HT1080 (cell line): Measurements from ENCODE around the gene EFCAB6. TPM values are rescaled to one million over a fixed set of nuclear protein-coding genes. Genes with fewer than 3 reads are reported as not detected.
A peak's percentile ranks its signal among the peaks of the same experiment; 100 is the strongest.

ENCODE experiments used
- DNase-seq: peaks from one replicate; pipeline ENCODE4 v3.0.0-alpha.2; 2015; ENCODE audit warnings: low read depth
- total RNA-seq: library from RNA; depleted of rRNA; stranded (reverse); fragments of >200 nt; shearing (Covaris generic); gene quantifications from 2 replicates; pipeline ENCODE4 v1.2.3, GENCODE V29; 2014

EFCAB6 gene
- total RNA-seq, 1 experiment from 2014 or later: not detected

DNA sequence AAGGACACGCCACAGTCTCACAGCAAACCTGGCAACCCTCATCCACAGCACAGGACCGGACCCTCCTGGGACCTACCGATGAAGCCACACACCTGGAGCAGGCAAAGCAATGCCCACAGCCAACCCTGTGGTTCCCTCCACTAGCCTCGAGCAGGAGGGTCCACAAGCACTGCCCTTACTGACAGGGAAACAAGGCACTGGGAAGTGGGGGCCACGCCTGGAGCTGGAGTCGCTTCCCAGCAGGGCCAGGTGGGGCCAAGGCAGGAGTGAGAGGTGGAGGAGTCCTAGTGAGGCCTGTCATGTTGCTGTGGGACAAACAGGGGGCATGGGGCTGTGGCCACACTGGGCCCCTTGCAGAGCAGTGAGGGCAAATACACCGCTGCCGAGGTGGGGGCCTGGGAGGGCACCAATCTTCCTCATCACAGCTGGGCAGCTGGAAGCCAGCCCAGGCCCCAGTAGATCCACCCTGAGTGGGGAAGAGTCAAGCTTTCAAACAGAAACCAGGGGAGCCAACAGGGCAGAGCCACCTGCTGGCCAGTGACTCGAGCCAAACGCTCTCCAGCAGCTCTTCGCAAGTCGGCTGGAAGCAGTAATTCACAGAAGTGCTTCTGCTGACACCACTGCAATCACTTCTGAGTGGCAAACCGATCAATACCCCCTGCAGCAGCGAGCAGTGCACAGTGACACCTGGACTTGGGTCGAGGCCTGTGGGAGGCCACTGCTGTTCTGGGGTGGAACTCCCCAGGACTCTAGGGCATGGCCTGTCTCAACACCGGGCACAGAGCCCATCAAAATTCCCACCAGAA lies 36.5 kb upstream of the EFCAB6 start:
- no peak for DNase-seq

DNA sequence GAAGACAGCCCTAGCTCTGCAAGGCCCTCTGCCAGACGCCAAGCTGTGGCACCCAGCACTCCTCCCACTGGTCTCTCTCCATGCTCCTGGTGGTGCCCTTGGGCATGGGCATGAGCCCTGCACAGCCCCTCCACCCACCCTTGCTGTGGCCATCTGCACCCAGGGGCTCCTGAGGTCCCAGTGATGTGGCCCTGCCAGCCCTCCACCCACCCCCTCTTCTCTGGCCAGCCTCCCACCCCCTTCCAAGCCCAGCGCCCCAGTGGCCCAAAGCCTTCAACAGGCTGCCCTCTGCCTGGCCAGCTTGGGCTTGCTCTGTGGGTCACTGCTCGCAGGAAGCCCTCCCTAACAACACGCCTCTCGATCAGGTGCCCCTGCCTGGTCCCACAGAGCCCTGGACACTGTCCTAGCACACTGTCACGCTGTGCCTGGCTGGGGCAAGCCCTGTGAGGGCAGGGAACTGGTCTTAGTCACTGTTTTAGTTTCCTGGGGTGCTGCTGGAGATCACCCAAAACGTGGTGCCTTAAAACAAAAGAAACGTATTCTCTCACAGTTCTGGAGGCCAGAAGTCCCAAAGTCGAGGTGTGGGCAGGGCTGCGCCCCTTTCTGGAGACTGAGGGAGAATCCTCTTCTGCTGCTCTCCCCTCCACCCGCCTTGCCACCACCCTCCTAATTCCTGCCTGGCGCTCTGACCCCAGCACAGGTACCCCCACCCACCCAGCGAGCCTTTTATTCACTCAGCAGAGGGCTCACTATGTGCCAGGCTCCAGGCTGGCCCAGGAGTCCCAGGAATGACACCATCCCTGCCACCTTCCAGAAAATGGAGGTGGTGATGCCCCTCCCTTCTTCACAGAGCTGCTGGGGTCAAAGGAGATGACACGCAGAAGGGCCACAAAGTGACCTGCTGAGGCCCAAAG lies 35.5 kb upstream of the EFCAB6 start:
- no peak for DNase-seq

DNA sequence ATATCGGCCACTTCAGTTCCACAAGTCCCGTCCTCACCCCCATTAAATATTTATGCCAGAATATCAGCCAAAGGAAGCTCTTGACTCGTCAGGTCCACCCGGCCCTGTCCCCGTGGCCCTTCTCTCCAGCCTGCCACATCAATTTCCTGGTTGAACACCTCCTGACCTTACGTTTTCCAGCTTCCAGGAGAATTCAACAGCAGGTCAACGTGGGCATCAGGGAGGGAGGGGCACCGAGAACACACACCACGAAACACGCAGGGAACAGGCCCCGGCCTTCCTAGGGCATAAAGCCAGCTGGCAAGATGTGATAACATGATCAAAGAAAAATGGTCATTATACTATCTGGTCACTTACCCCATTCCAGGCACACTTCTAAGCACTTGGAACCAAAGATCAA lies 34.9 kb upstream of the EFCAB6 start:
- no peak for DNase-seq

DNA sequence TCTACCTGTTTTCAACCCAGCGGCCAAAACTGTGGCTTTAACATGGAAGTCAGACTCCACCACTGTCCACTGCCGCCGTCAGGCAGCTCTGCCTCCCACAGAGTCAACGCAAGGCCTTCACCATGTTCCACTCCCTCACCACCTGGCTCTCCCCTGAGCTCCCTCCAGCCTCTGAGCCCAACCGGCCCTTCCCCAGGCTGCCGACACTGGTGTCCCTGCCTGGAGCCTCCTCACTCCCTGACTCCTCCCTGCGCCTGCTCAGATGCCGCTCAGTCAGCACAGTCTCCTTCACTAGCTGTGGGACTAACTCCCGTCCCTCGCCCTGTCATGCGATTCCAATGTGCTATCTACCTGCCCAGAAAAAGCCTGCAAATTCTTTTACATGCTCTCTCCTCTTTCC lies 33.9 kb upstream of the EFCAB6 start:
- no peak for DNase-seq

DNA sequence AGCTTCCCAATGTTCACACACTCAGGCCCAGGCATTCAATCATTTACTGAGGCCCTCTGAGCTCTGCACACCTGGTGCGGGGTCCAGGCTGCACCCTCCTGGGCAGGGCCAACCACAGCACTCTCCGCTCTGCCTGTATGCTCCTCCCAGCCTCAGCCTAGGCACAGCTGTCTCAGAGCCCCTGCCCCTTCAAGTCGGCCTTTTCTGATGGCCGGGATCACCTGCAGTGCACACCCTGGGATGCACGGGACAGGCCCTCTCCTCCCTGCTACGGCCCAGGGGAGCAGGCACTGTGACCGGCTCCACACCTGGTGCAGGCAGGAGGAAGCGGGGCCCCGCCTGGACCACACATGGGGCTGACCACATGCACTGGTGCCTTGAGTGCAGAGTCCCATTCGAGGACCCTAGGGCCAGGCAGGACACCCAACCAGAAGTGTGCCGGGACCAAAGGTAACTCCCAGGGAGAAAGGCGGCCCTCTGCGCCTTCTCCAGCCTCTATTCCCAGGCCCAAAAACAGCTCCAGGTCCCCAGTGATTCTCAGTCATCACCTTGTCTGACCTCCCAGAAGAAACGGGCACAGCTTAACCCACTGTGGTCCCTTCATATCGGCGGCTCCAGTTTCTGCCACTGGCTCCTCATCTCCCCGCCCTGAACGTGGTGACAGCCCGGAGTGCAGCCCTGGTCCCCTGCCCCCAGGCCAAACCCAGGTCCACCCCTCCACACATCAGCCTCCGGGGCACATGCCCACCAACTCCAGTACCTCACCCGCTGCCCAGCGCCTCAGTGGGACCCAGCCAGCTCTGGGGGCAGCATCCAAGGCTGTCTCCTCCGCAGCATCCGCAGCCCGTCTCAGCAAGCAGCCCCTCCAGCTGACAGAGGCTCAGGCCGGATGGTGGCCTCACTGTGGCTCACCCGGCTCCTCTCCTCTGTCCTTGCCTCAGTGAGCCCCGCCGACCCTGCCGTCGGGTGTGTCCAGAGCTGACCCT lies 32.7 kb upstream of the EFCAB6 start:
- no peak for DNase-seq

DNA sequence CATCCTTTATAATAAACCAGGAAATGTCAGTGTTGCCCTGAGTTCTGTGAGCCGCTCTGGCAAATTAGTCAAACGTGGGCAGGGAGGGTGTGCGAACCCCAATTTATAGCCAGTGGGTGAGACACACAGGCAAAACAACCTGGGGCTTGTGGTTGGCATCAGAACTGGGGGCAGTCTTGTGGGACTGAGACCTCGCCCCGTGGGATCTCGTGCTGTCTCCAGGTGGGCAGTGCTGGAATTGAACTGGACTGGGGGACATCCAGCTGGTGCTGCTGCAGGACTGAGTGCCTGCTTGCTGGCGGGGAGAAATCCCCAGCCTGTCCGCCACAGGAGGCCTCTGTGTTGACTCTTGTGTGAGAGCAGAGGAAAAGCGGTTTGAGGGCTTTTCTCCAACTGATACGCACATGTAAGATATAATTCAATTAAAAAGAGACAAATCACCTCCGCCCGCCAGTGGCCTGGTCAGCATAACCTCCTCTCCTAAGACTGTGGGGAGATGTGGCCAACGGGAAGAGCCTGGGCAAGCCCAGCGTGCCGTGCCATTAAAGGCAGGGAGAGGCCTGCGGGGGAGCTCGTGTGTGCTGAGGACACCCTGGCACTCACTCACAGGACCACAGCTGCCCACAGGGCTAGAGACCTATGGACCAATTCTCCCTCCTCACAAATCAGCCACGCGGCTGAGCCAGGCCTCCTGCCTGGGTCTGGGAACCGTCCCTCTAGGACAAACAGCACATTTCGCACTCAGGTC lies 31.9 kb upstream of the EFCAB6 start:
- DNase-seq: no peak

DNA sequence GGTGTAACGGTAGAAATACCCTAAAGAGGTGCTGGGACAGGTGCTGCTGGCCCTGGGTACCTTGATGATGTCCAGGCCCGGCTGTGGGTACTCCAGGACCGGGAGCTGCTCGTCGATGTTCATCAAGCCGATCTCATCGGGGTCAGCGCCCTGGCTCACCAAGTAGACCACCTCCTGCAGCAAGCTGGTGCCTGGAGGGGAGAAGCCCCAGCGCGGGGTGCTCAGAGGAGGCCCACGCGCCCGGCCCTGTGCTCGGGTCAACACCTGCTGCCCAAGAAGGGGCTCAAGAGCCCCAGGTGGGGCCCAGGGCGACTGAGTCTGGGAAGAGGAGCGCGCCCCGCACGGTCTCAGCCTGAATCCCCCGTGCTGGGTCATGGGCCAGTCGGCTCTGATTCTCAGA lies 29.6 kb upstream of the EFCAB6 start:
- no peak for DNase-seq

DNA sequence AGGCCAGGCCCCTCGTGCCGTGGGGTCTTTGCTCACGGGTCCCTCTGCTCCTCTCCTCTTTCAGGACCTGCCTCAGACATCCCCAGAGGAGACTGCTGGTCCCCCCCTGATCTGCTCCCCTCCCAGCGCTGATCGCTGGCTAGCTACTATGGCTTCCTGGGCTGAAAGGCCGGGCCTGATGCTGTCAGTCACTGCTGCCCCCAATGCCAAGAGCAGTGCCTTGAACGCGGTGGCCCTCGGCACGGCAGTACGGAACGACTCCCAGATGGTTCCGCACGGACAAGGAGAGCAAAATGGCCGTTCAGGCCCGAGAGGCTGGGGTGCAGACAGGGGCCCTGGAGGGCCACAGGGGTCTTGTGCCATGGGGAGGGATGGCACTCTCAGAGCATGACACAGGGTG lies 28.7 kb upstream of the EFCAB6 start:
- DNase-seq: no peak

DNA sequence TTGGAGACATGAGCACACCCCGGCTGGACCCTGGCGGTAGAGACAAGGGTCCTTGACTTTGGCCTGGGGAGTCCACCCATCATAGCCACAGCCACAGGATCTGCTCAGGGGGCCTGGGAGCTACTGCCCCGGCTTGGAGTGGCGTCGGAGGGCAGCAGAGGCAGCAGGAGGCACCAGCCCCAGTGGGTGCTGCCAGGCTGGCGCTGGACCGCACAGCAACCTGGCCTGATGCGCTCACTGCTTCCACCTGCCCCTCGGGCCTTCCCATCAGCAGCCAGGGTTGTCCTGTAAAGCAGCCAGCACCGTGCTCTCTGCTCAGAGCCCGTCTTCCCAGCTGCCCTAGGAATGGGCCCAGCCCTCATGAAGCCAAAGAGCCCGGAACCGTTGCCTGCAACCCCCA lies 28.3 kb upstream of the EFCAB6 start:
- DNase-seq: no peak

DNA sequence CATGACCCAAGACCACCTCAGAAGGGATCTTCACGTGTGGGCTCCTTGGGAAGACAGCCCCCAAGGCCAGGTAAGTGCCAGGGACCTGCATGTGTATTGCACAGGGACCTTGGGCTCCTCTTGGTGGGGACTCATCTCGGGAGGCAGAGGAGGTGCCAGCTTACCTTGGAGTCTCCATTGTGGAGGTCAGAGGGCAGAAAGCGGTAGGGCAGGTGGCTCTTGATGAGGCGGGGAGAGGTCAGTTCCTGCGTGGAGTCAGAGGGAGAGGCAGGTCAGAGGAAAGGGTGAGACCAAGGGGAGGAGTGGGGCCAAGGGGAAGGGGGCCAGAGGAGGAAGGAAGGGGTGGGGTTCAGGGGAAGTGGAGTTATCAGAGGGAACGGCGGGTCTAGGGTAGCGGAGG lies 27.7 kb upstream of the EFCAB6 start:
- no peak for DNase-seq

DNA sequence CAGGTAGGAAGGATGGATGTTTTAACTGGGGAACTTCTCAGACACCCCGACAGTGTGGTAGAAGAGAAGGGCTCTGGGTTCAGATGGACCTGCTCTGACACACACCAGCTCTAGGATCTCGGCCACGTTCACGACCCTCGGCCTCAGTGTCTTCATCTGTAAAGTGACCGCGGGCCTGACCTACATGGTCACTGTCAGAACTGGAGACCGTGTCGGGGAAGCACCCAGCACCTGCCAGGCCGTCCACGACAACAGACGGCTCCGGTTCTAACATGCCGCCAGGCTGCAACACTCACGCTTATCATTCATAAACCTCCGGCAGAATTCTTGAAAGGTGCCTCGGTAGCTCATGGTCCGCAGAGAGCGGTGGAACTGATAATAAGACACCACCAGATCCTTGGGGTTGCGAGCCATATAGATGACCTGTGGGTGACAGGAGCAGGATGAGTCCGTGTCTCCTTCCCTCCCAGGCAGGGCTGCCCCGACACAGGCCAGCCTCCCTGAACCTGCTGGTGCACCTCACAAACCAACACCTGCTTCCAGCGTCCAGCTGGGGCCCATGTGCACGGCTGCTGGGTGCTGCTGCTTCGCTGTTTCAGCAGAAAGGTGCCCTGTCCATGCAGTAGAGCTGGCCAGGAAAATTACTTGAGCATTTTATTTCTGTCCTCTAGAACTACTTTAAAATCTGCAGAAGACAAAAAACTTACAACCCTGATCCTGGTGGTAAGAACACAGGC lies 26.6 kb upstream of the EFCAB6 start:
- no peak for DNase-seq

DNA sequence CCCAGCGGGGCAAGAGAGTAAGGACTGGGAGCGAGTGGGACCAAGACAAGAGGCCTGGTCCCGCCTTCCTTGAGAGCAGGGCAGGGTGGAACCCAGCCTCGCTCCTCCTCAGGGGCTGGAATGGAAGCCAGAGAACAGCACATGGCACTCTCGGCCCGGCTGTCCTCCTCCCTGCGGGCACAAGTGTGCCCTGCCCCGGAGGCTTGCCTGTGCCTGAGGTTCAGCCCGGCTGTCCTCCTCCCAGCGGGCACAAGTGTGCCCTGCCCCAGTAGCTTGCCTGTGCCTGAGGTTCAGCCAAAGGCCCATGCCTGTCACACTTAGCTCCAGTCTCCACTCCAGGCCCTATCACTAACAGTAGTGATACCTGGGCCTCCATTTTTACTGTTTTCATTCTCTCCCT lies 26.1 kb upstream of the EFCAB6 start:
- DNase-seq: no peak

DNA sequence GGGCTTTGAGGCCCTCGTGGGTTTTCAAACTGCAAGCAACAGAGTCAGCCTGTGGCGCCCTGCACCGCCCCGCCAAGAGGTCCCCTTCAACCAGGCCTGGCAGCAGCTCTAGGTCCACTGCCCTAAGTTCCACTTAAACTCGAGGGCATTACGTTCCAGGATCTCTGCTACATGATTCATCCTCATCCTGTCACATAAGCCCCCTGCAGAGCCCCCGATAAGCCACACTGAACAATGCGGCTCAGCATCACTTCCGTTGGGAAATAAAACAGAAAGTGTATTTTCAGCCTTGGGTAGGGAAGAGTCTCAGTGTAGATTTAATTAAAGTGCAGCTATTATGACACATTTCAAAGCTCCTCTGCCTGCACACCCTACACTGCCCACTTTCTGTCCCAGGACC lies 25.6 kb upstream of the EFCAB6 start:
- peak; percentile 53 for DNase-seq

DNA sequence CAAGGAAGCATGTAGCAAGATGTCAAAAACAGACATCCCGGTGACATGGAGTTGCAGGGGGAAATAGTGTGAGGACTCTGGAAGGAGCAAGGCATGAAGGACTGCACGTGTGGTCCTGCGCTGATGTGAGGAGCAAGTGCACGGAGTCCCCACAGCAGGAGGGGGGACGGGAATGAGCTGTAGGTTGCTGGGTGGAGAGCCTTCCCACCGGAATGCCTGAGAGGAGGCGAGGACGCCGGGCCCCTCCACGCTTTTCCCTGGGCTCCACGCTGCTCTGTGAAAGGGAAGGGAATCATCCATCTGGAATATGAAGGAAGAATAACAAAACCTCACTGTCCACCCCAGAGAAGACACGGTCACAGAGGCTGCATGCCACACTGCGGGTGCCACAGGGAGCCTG lies 23.6 kb upstream of the EFCAB6 start:
- no peak for DNase-seq

DNA sequence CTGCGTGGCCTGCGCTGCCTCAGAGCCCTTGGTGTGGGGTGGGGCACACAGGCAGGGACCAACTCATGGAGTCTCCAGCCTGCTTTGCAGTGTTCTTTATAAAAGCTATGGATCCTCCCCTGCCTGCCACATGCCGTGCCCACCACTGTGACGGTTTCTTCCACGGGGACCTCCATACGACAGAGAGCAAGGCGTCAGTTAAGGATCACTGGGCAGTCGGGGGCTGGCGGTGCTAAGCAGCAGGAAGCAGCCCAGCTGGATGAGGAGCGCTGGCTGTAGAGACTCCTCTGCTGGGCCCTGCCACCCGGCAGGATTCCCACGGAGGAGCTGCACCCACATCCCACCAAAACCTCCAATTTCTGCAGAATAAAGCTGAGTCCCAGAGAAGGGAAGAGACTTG lies 23.1 kb upstream of the EFCAB6 start:
- no peak for DNase-seq

DNA sequence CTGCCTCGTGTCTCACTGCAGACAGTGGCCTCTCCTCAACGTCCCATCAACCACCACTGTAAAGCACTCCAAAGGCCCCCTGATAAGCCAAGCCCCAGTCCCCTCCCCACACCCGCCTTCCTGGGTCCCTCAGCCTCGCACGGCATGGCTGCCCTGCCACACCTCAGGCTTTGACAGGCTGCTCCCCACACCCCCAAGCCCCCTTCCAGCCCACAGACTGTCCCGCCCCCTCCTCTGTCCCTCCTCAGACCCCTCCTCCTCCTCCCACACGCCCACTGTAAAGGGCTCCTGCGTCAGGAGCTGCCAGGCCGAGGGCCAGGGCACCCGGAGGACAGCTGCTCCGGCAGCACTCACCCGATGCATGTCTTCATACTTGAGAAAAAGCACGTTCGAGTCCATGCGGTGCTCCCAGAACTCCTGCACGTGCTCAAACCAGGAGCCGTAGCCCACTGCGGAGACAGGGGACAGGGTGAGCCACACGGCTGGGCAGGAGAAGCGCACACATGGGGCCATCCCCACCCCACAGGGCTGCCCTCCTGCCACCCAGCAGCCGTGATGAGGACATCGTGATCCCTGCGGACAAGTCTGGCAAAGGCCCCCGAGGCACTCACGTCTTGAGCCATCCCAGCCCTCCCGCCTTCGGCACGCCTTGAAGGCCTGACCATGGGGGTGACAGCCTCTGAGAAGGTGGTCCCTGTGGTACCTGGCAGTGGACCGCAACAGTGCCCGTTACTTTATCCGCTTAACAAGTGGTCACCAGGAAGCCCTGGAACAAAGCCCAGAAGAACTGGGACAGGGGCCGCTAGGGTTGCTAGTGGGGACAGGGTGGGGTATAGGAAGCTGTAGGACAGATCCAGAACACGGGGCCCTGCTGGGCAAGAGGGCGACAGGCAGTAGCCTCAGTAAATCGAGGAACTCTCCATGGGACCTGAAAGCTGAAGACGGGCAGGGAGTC lies 21.5 kb upstream of the EFCAB6 start:
- no peak for DNase-seq

DNA sequence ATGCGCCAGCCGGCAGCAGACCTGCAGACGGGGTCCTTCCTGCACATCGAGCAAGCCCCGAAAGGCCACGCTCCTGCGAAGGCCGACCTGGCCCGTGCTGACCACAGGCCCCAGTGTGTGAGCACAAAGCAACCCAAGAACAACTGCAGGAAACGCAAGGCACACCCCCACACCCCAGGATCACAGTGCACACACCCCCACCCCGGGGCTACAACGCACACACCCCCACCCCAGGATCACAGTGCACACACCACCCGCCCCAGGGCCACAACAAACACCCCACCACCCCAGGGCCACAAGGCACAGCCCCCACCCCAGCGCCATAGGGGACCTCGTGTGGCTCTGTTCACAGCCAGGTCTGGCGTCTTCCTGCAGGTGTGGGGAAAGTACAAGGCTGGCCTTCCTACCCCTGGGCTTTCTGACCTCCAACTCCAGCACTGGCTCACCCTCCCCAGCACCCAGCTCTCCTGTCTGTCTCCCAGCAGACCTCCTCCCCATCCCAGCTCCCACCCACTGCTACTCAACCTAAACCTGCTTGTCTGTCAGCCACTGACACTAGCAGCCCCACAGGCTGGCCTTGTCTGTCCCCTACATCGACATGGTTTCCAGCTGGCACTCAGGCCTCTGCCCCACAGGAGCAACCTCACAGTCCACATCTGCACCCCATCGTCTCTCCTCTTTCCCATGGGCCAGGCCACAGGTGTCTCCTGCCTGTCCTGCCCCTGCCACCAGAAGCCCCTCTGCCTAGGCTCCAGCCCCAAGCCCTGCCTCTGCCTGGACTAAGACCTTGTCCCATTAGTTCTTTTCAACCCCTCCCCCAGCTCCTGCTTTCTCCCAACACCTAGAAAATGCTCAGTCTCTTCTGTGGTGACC lies 20.5 kb upstream of the EFCAB6 start:
- DNase-seq: no peak
